ENCODE data around the gene OFD1.
"Not testable (repeated sequence)": the region's sequence is repeated elsewhere in the genome, so short reads cannot be mapped to it uniquely, and the experiment has no call there.

The OFD1 gene

DNA sequence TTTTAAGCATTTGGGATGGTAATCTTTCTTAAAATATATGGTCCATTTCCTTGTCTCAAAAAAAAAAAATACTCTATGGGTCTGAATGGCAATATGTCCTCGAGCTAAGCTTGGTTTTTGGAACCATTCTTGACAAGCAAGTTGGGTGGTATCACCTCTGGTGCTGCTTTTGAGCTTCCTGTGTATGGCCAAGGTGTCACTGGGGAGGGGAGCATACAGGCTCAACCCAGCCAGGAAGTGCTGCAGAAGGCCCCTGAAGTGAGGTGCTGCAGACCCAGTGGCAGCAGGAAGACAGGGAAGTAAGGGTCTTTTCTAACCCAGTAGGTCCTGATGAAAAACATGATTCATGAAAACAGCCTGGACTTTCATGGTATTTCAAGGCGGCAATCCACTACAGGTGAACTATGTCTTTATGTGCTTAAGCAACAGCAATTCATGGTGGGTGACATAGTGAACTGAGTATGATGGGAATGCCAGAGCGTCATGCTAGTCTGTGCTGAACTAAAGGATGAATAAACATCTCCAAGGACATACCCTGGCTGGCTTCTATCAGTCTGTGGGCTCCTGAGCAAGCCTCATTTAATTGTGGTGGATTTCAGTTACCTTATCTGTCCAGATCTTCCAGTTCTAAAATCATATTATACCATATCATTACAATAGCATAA, 15.2 kb upstream of the OFD1 start:
- DNase-seq (ENCODE audit: insufficient read length, low spot score) (no peak), FAIRE-seq (no peak)
- no peak for TF ChIP-seq POLR2A (IDR thresholded peaks at IDR 0.05; ENCODE audit: low read depth, low read length)

DNA sequence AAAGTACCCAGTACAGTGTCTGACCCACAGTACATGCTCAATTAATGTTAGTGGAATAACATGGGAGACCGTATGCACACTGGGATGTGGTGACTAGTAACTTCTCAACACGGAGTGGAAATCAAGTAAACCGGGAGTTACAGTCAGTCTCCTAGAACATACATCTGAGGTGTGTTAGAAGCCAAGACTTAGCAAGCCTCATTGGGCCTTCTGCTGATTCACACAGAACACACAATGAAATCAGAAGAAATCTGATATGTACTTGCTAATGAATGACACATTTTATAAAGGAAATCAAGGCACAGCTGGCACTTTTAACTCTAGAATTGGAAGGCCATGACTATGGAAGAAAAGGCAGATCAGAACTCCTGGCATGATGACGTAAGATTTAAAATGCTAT, 13.2 kb upstream of the OFD1 start:
- FAIRE-seq (no peak), DNase-seq (ENCODE audit: insufficient read length, low spot score) (no peak)
- TF ChIP-seq POLR2A (IDR thresholded peaks at IDR 0.05; ENCODE audit: low read depth, low read length) = no peak

DNA sequence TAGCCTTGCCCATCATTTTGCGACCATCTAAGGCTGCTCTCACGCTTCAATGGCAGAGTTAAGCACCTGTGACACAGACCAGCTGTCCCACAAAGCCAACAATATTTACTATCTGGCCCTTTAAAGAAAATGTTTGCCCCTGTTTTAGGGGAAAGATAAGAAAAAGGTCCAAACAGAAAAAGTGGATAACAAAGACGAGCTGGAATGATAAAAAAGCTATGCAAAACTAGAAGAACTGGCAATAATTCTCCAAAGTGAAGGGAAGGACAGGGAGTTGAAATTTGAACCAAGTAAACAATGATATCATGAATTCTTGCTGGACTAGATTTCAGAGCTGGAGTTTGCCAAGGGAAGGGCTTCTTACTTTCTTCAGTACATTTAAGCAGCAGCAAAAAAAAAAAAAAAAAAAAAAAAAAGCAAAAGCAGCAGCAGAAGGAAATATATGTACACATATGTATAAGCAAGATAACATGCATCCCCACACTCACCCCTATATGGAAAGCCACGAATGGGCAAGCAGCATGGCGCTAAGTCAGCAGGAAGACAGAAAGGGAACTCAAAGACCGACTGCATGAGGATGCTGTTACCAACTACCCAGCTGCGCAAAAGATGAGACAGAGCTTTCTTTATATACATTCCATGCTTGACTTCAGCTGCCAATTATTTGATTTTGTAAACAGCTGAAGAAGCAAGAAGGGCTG, 12.6 kb upstream of the OFD1 start:
- no peak for FAIRE-seq
- TF ChIP-seq POLR2A (IDR thresholded peaks at IDR 0.05; ENCODE audit: low read depth, low read length) = no peak
- no peak for DNase-seq (ENCODE audit: insufficient read length, low spot score)

DNA sequence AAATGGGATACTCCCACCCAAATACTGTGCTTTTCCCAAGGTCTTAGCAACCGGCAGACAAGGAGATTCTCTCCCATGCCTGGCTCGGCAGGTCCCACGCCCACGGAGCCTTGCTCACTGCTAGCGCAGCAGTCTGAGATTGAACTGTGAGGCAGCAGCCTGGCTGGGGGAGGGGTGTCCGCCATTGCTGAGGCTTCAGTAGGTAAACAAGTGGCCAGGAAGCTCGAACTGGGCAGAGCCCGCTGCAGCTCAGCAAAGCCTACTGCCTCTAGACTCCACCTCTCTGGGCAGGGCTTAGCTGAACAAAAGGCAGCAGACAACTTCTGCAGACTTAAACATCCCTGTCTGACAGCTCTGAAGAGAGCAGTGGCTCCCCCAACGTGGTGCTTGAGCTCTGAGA, 9.7 kb upstream of the OFD1 start:
- not testable (repeated sequence) for DNase-seq (ENCODE audit: insufficient read length, low spot score); FAIRE-seq

DNA sequence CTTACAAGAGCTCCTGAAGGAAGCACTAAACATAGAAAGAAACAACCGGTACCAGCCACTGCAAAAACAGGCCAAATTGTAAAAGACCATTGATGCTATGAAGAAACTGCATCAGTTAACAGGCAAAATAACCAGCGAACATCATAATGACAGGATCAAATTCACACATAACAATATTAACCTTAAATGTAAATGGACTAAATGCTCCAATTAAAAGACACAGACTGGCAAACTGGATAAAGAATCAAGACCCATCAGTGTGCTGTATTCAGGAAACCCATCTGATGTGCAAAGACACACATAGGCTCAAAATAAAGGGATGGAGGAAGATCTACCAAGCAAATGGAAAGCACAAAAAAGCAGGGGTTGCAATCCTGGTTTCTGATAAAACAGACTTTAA, 8.0 kb upstream of the OFD1 start:
- not testable (repeated sequence) for DNase-seq (ENCODE audit: insufficient read length, low spot score); FAIRE-seq

DNA sequence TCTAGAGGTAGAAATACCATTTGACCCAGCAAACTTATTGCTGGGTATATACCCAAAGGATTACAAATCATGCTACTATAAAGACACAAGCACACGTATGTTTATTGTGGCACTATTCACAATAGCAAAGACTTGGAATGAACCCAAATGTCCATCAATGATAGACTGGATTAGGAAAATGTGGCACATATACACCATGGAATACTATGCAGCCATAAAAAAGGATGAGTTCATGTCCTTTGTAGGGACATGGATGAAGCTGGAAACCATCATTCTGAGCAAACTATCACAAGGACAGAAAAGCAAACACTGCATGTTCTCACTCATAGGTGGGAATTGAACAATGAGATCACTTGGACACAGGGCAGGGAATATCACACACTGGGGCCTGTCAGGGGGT, 4.0 kb upstream of the OFD1 start:
- not testable (repeated sequence) for DNase-seq (ENCODE audit: insufficient read length, low spot score); FAIRE-seq

DNA sequence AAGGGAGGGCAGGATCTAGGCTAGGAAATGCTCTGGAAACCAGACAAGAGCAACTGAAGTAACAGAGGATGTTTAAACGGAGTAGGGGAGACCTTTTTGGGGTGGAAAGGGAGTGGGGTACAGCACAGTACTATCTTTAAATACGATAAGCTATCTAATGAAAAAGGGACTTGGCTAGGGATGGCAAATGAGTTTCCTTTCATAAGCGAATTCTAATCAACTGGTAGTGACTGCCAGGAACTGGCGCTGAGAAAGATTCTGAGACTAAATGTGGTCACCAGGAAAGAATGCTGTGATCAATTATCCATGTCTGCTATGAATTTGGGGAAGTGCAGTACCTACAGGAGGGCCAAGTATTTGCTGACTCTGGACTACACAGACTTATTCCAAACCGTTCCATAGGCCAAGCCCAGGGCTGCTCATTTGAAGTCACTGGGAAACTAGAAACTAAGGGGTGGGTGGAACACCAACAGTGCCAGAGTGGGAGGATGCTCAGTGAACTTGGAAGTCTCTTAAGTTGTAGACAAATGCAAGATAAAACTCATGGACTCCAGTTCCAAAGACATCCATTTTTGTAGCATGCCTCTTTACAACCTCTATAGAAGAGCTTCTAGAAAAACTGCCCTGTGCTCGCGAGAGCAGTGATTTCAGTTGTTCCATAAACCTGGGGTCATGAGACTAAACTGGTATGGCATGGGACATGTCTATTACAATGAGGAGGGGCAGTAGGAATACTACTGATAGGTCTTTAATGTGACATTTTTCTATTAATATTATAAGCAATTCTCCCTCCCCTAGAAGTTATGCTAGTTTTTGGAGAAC, 2.1 kb upstream of the OFD1 start:
- DNase-seq (ENCODE audit: insufficient read length, low spot score) = no peak
- FAIRE-seq = no peak
- no peak for TF ChIP-seq POLR2A (IDR thresholded peaks at IDR 0.05; ENCODE audit: low read depth, low read length)

DNA sequence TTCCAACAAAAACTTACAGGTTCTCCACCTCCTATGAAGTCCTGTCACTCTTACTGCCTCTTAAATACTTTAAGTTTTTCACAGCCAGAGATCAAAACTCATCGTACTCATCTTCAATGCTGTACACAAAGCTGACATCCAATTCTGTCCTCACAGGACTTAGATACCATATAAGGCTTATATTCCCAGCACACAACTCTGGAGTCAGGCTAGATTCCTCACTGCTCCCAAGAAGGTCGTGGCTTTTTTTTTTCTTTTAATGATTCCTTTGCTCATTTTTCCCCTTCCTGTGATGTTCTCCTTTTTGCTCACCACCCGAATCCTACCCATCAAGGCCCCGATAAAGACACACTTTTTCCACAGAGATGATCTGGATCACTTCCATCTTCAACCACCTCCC, 1.0 kb upstream of the OFD1 start:
- FAIRE-seq (no peak), DNase-seq (ENCODE audit: insufficient read length, low spot score) (no peak)
- no peak for TF ChIP-seq POLR2A (IDR thresholded peaks at IDR 0.05; ENCODE audit: low read depth, low read length)

DNA sequence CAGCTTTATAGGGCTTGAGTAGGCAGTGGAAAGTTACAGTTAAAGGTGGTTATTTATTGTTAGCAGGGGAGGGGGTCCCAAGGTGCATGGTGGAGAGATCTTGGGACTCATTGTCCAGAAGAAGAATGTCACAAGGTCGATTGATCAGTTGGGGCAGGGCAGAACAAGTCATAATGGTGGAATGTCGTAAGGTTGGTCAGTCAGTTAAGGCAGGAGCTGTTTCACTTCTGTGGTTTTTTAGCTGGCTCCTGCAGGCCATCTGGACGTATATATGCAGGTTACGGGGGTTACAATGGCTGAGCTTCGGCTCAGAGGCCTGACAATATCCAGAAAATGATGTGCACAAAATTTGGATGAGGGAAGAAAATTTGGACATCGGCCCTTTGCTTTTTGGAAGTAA, 7.1 kb downstream of the OFD1 start:
- FAIRE-seq (no peak), DNase-seq (ENCODE audit: insufficient read length, low spot score) (no peak)
- no peak for TF ChIP-seq POLR2A (IDR thresholded peaks at IDR 0.05; ENCODE audit: low read depth, low read length)

DNA sequence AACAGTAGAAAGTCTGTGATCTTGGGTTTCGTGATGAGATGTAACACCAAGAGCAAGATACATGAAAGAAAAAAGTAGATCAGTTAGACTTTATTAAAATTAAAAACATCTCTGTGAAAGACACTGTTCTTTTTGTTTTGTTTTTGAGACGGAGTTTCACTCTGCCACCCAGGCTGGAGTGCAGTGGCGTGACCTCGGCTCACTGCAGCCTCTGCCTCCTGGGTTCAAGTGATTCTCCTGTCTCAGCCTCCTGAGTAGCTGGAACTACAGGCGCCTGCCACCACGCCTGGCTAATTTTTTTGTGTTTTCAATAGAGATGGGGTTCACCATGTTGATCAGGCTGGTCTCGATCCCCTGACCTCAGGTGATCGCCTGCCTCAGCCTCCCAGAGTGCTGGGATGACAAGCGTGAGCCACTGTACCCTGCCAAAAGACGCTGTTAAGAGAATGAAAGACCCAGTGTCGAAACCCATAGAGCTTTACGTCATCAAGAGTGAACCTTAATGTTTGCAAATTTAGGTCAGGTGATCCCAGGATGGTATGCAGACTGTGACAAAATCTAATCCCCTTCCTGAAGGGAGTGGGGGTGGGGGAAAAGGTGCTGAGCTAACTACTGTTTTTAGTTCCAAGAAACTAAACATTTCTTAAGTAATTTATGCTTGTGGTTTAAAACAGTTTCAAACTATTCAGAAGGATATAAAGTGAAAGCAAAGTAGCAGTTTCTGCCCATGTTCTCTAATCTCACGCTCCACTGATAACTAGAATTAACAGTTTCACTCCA, 8.0 kb downstream of the OFD1 start:
- no peak for TF ChIP-seq POLR2A (IDR thresholded peaks at IDR 0.05; ENCODE audit: low read depth, low read length)
- no peak for DNase-seq (ENCODE audit: insufficient read length, low spot score)
- no peak for FAIRE-seq

DNA sequence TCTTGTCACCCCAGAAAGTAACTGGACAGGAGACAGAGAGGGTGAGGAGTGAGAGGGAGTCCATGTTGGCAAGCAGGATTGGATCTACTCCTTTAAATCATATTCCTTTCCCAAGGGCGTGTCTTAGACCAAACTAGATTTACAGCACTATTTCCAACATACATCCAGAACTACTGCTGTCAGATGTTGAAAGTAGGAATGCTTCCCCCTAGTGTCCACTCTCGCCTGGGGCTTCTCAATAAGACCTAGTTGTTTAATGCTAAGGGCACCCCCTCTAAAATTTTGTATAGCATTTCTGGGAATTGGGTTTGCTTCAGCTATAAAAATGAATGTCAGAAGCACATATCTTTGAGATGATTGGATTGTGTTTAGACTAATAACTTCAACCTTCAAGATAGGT, 13.3 kb downstream of the OFD1 start:
- no peak for TF ChIP-seq POLR2A (IDR thresholded peaks at IDR 0.05; ENCODE audit: low read depth, low read length)
- FAIRE-seq (no peak), DNase-seq (ENCODE audit: insufficient read length, low spot score) (no peak)

DNA sequence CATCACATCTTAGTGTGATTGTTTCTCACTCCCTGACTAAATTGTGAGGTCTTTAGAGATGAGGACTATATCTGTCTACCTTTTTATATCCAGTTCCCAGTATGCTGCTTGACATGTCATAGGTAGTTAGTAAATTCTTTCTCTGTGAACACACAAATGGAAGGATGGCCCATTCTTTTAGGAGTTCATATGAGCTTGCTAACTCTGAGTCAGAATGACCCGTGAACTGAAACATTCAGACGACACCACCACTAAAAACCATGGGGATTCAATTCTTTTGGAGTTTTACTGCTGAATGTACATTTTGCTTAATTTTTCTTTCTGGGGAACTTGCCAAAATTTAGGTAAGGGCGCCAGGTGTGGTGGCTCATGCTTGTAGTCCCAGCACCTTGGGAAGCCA, 13.9 kb downstream of the OFD1 start:
- TF ChIP-seq POLR2A (IDR thresholded peaks at IDR 0.05; ENCODE audit: low read depth, low read length) = no peak
- FAIRE-seq (no peak), DNase-seq (ENCODE audit: insufficient read length, low spot score) (no peak)

DNA sequence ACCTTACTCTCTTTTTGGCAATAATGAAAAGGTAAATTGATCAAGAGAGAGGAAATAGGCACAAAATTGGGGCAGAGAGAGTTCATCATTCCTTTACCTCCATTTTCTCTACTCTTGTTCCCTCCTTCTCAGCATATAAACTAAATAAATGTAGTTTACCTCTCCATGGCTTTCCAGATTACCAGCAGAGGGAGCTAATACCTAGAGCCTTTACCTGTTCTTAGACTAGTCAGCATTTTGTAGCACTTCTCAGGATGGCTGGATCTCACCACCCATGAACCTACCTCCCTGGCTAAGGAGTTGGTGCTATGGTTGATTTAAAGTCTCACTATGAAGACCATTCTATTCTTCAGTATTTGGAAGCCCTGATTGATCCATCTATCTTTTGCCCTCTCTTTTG, 15.7 kb downstream of the OFD1 start:
- FAIRE-seq (peak; percentile 99), DNase-seq (ENCODE audit: insufficient read length, low spot score) (no peak)
- TF ChIP-seq POLR2A (IDR thresholded peaks at IDR 0.05; ENCODE audit: low read depth, low read length) = no peak

DNA sequence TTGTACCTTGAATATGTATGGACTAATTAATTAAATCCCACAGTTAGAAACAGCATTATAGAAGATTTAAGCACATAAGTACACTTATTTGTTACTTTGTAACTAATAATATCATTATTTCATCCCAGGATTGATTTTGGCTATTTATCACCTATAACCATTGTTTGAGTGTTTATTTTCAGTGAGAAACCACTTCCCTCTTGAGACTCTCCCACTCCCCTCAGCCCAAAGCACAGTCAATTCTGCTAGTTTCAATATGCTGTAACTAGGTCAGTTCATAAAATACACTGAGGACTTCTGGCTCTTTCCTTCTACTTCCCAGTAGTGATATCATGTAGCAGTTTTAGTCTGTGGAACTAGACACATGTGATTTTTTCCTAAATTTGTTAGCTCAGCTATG, 16.3 kb downstream of the OFD1 start:
- TF ChIP-seq POLR2A (IDR thresholded peaks at IDR 0.05; ENCODE audit: low read depth, low read length) = no peak
- no peak for FAIRE-seq
- DNase-seq (ENCODE audit: insufficient read length, low spot score) = no peak

All from H54 (cell line).